GM23248 (cell line): ENCODE data around the gene VPS37B.

ENCODE experiments used
- EZH2 ChIP-seq: fragments of 200-600 bp; sonication (generic); IDR thresholded peaks from 2 replicates; pipeline ENCODE4 v1.6.1; 2018; ENCODE audit warnings: antibody characterized with exemption, mild to moderate bottlenecking; ENCODE audit not compliant: insufficient read depth, poor library complexity, severe bottlenecking
- EZH2phosphoT487 ChIP-seq: fragments of 200-600 bp; sonication (generic); IDR thresholded peaks from 2 replicates; pipeline ENCODE4 v1.6.1; 2018; ENCODE audit warnings: antibody characterized with exemption, moderate library complexity, mild to moderate bottlenecking, low read depth; ENCODE audit not compliant: insufficient read depth

DNA sequence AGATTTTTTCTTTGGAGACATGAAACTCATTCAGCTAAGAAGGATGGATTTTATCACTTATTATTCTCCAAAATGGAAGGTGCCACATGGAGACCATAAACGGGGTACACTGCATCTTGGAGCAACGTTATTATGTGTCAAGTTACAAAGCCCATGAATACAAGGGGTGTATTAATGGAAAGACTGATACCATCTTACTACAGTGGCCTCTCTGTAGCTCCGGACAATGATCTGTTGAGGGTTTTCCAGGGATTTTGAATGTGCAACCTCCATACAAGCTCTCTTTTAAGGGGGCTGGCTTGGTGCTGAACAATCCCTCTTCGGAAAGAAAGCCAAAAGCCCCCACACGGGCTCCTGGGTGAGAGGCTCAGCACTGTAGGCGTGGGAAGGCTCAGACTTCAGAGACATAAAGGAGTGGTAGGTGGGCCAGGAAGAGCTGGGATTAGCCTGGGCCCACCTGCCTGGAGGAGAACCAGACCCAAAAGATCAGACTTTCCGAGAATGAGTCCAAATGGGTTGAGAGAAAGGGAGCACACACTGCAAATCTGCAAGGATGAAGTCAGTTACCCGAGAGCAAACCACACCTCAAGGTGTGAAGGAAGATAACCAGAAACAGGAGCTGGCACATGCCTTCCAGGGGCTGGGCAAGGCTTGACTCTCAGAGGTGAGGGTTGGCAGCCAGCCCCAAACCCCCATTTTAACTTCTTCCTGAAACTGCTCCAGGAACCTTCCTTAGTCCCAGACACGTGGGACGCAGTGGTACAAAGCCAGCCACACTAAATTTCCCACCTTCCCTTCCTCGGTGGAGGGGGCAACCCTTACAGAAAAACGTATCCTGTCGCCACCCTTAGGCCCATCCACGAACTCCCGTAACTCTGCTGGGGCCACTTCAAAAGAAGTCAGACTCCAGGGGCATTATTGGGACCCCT, 1.5 kb downstream of the VPS37B start:
- TF ChIP-seq EZH2: no peak
- no peak for TF ChIP-seq EZH2phosphoT487
